Sigmoid colon (tissue), 4 donors: Measurements from ENCODE around the gene ADARB1.

Experiments
- EP300 ChIP-seq, 4 donors: sonication (generic); formaldehyde crosslinking; IDR thresholded peaks; one replicate each; pipeline ENCODE4 v1.6.1; 2017; ENCODE audit warnings: antibody characterized with exemption in 4 of 4
- TF ChIP-seq, protein P1 (sequence below), 4 experiments: fragments of 450-650 bp in 3 of 4; fragments of 200-600 bp in 1 of 4; IDR thresholded peaks; one replicate each; pipeline ENCODE4 v1.5.1; 2016 to 2019; ENCODE audit warnings: antibody characterized with exemption in 4 of 4, mild to moderate bottlenecking in 3 of 4, moderate library complexity in 2 of 4

- TF ChIP-seq, protein P1, sequence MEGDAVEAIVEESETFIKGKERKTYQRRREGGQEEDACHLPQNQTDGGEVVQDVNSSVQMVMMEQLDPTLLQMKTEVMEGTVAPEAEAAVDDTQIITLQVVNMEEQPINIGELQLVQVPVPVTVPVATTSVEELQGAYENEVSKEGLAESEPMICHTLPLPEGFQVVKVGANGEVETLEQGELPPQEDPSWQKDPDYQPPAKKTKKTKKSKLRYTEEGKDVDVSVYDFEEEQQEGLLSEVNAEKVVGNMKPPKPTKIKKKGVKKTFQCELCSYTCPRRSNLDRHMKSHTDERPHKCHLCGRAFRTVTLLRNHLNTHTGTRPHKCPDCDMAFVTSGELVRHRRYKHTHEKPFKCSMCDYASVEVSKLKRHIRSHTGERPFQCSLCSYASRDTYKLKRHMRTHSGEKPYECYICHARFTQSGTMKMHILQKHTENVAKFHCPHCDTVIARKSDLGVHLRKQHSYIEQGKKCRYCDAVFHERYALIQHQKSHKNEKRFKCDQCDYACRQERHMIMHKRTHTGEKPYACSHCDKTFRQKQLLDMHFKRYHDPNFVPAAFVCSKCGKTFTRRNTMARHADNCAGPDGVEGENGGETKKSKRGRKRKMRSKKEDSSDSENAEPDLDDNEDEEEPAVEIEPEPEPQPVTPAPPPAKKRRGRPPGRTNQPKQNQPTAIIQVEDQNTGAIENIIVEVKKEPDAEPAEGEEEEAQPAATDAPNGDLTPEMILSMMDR (IDR thresholded peaks at IDR 0.05): no peak
- no peak for TF ChIP-seq EP300 (IDR thresholded peaks at IDR 0.05)
Measured at GRCh38 chr21:45032977-45033710, 41.2 kb upstream of the ADARB1 start.
